ENCODE measurements around the gene GPR35. TPM values are rescaled to one million over a fixed set of nuclear protein-coding genes. Genes with fewer than 3 reads are reported as not detected.

GPR35 gene
- total and polyA plus RNA-seq, 11 donors, result 0.48 to 2.7 (median 0.93) TPM; not detected in 1

GRCh38 chr2:240582781-240583180 is 42.5 kb upstream of the GPR35 start:
- Histone ChIP-seq H3K4me1 (peaks cover 7 to 61% (median 41%) of the 10 kb centered on the region in 12 donors), H3K4me3 (no peak overlapping the region), H3K27ac (no peak overlapping the region), H3K27me3 (no peaks in the 10 kb centered on the region), H3K36me3 (peaks cover 0 to 16% (median 5%) of the 10 kb centered on the region in 9 donors), H3K9me3 (peaks cover 0 to 9% (median 0%) of the 10 kb centered on the region in 12 donors)
- 82 to 91% (median 90%) methylated on average over 3 of the region's 3 CpGs for WGBS, 4 donors
- DNase-seq, result no peak
- TF ChIP-seq, protein P1, sequence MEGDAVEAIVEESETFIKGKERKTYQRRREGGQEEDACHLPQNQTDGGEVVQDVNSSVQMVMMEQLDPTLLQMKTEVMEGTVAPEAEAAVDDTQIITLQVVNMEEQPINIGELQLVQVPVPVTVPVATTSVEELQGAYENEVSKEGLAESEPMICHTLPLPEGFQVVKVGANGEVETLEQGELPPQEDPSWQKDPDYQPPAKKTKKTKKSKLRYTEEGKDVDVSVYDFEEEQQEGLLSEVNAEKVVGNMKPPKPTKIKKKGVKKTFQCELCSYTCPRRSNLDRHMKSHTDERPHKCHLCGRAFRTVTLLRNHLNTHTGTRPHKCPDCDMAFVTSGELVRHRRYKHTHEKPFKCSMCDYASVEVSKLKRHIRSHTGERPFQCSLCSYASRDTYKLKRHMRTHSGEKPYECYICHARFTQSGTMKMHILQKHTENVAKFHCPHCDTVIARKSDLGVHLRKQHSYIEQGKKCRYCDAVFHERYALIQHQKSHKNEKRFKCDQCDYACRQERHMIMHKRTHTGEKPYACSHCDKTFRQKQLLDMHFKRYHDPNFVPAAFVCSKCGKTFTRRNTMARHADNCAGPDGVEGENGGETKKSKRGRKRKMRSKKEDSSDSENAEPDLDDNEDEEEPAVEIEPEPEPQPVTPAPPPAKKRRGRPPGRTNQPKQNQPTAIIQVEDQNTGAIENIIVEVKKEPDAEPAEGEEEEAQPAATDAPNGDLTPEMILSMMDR (IDR thresholded peaks at IDR 0.05), result no peak
- no peak for TF ChIP-seq POLR2A (IDR thresholded peaks at IDR 0.05)
- intact Hi-C loops (cut with DNase I), result loop anchor here in 1 of 10 donors (10.0 kb wide), 1 partner anchor 348 kb away; no protein-coding TSS in a partner anchor
- ATAC-seq, result no peak

DNA sequence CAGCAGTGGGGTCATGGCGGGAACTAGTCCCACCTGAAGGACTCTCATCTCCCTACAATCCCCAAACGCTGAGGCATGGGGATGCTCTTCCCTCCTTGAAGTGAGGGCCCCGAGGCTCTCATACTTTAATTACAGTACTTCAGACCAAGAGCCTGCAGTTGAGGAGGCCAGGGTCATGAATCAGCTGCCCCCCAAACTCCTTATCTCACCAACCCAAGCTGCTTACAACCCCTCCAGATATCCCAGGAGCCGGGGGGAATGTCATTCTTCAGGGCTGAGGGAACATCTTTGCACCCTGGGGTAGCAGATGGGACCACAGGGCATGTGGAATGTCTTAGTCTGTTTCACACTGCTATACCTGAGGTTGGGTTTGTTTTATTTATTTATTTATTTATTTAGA is 41.5 kb upstream of the GPR35 start:
- Histone ChIP-seq H3K36me3 (peaks cover 0 to 11% (median 0%) of the 10 kb centered on the region in 9 donors), H3K4me3 (no peak overlapping the region), H3K9me3 (peaks cover 0 to 9% (median 0%) of the 10 kb centered on the region in 12 donors), H3K27ac (no peak overlapping the region), H3K27me3 (no peaks in the 10 kb centered on the region), H3K4me1 (peaks cover 7 to 62% (median 46%) of the 10 kb centered on the region in 12 donors)
- DNase-seq, result peak in 2 of 5 donors; percentile 7 to 44
- no peak for TF ChIP-seq POLR2A (IDR thresholded peaks at IDR 0.05)
- TF ChIP-seq, protein P1 (IDR thresholded peaks at IDR 0.05), result no peak
- 85 to 92% (median 88%) methylated on average over 4 of the region's 4 CpGs for WGBS, 4 donors
- ATAC-seq, result no peak
- intact Hi-C loops (cut with DNase I), result loop anchor here in 1 of 10 donors (2.0 to 10.0 kb wide), 2 partner anchors 15 to 349 kb away; partner anchors contain the start of gene RNPEPL1

DNA sequence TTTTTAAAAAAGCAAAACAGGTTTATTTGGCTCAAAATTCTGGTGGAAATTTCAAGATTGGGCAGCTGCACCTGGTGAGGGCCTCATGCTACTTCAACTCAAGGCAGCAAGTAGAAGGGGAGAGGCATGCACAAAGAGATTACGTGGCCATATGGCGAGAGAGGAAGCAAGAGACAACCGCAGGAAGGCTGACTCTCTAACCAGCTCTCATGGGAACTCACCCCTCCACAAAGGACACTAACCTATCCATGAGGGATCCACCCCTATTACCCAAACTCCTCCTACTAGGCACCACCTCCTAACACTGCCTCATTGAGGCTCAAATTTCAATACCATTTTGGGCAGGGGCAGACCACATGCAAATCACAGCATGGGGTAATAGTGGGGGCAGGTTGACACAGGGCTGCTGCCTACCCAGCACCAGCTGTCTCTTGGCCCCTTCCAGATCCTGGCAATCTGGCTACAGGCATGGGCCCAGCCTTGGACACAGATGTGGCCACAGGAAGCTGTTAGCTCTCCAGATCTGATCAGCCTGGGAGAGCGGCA is 40.7 kb upstream of the GPR35 start:
- 58 to 75% (median 60%) methylated on average over 4 of the region's 4 CpGs for WGBS, 4 donors
- H3K36me3 ChIP-seq, result peaks cover 0 to 11% (median 0%) of the 10 kb centered on the region in 9 donors
- DNase-seq, result peak in 1 of 5 donors; percentile 26
- intact Hi-C loops (cut with DNase I), result loop anchor here in 1 of 10 donors (2.0 to 10.0 kb wide), 2 partner anchors 16 to 350 kb away; partner anchors contain the start of gene RNPEPL1
- no peak for ATAC-seq
- peaks cover 0 to 9% (median 0%) of the 10 kb centered on the region in 12 donors for H3K9me3 ChIP-seq
- H3K27ac ChIP-seq, result peak overlapping the region in 1 of 12 donors; percentile 92
- peak overlapping the region in 6 of 12 donors; percentile 78 to 97 (median 88) for H3K4me3 ChIP-seq
- H3K27me3 ChIP-seq, result no peaks in the 10 kb centered on the region
- TF ChIP-seq, protein P1 (IDR thresholded peaks at IDR 0.05), result no peak
- no peak for TF ChIP-seq POLR2A (IDR thresholded peaks at IDR 0.05)
- peaks cover 7 to 61% (median 42%) of the 10 kb centered on the region in 12 donors for H3K4me1 ChIP-seq

GRCh38 chr2:240585101-240585500 is 40.2 kb upstream of the GPR35 start:
- no peak for ATAC-seq
- intact Hi-C loops (cut with DNase I), result loop anchor here in 1 of 10 donors (2.0 to 10.0 kb wide), 2 partner anchors 16 to 350 kb away; partner anchors contain the start of gene RNPEPL1
- no peaks in the 10 kb centered on the region for H3K27me3 ChIP-seq
- peak in 1 of 5 donors; percentile 24 for DNase-seq
- peak overlapping the region in 3 of 12 donors; percentile 92 to 98 (median 95) for H3K27ac ChIP-seq
- peaks cover 0 to 11% (median 3%) of the 10 kb centered on the region in 9 donors for H3K36me3 ChIP-seq
- H3K4me1 ChIP-seq, result peaks cover 7 to 61% (median 38%) of the 10 kb centered on the region in 12 donors
- H3K4me3 ChIP-seq, result peak overlapping the region in 11 of 12 donors; percentile 72 to 97 (median 84)
- peaks cover 0 to 9% (median 0%) of the 10 kb centered on the region in 12 donors for H3K9me3 ChIP-seq
- no peak for TF ChIP-seq POLR2A (IDR thresholded peaks at IDR 0.05)
- TF ChIP-seq, protein P1 (IDR thresholded peaks at IDR 0.05), result no peak
- WGBS, 4 donors, result 65 to 80% (median 74%) methylated on average over 6 of the region's 6 CpGs

Data from heart left ventricle (tissue), 16 donors.